Measurements from ENCODE around the gene SEMA7A. TPM values are rescaled to one million over a fixed set of nuclear protein-coding genes. Genes with fewer than 3 reads are reported as not detected.

Gene SEMA7A
- total RNA-seq, 4 donors from 2014 or later, result 0.29 to 16.9 (median 4.5) TPM; not detected in 1

DNA sequence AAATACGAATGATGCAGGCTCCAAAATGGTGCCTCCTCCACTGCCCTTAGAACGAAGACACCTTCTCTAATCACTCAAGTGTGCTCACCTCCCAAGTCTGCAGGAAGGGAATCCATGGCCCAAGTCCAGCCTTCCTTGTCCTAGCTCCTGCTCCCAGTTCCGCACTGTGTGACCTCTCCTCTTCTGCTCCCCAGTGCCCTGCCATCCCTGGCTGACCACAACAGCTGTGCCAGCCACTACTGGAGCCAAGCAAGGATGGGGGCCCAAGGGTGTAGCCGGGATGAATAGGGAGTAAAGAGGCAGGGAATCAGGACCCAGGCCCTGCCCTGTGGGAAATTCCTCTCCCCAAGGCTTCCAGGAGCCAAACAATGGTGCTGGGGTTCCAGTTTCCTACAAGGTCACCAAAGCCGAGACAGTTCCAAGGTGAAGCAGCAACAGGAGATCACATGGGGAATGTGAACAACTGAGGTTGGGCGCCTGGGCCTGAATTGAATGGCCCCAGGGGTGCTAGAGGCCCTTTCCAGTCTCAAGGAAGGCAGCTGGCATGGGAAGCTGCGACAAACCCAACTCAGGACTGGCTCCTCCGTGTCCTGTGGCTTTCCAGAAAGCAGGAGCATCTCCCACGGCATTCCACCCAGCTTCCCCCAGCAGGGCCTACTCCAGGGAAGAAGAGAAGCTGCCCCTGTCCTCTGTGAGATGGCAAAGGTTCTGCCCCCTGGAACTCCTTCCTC is 20.2 kb downstream of the SEMA7A start:
- H3K36me3 ChIP-seq, result no peaks in the 10 kb centered on the region
- intact Hi-C loops (cut with DNase I; ENCODE audit: low total_unique reads), result no loop called here
- H3K4me3 ChIP-seq, result no peak overlapping the region
- TF ChIP-seq, protein P1, sequence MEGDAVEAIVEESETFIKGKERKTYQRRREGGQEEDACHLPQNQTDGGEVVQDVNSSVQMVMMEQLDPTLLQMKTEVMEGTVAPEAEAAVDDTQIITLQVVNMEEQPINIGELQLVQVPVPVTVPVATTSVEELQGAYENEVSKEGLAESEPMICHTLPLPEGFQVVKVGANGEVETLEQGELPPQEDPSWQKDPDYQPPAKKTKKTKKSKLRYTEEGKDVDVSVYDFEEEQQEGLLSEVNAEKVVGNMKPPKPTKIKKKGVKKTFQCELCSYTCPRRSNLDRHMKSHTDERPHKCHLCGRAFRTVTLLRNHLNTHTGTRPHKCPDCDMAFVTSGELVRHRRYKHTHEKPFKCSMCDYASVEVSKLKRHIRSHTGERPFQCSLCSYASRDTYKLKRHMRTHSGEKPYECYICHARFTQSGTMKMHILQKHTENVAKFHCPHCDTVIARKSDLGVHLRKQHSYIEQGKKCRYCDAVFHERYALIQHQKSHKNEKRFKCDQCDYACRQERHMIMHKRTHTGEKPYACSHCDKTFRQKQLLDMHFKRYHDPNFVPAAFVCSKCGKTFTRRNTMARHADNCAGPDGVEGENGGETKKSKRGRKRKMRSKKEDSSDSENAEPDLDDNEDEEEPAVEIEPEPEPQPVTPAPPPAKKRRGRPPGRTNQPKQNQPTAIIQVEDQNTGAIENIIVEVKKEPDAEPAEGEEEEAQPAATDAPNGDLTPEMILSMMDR (IDR thresholded peaks at IDR 0.05), result no peak
- TF ChIP-seq POLR2A (IDR thresholded peaks at IDR 0.05), result no peak
- no peaks in the 10 kb centered on the region for H3K4me1 ChIP-seq
- no peaks in the 10 kb centered on the region for H3K9me3 ChIP-seq
- DNase-seq, result no peak
- H3K27ac ChIP-seq, result no peak overlapping the region
- H3K27me3 ChIP-seq, result no peaks in the 10 kb centered on the region

DNA sequence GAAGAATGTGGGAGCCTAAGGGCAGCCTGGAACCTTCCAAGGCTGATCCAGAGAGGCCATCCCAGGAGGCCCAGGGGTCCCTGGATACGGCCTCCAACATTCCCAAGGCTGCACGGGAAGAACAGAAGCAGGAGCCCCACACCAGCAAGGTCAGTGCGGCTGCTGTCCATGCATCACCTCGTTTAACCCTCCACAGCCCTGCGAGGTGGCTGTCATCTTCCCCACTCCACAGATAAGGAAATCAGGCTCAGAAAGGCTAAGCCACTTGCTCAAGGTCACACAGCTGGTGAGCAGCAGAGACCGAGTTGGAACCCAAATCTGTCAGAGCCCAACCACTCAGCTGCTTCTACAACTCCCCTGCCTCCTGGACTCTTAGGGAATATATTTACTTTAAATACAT is 21.6 kb downstream of the SEMA7A start:
- no peaks in the 10 kb centered on the region for H3K27me3 ChIP-seq
- H3K27ac ChIP-seq, result no peak overlapping the region
- no peak overlapping the region for H3K4me3 ChIP-seq
- H3K4me1 ChIP-seq, result no peaks in the 10 kb centered on the region
- intact Hi-C loops (cut with DNase I; ENCODE audit: low total_unique reads), result no loop called here
- H3K36me3 ChIP-seq, result no peaks in the 10 kb centered on the region
- DNase-seq, result no peak
- no peak for TF ChIP-seq POLR2A (IDR thresholded peaks at IDR 0.05)
- TF ChIP-seq, protein P1 (IDR thresholded peaks at IDR 0.05), result no peak
- H3K9me3 ChIP-seq, result no peaks in the 10 kb centered on the region

DNA sequence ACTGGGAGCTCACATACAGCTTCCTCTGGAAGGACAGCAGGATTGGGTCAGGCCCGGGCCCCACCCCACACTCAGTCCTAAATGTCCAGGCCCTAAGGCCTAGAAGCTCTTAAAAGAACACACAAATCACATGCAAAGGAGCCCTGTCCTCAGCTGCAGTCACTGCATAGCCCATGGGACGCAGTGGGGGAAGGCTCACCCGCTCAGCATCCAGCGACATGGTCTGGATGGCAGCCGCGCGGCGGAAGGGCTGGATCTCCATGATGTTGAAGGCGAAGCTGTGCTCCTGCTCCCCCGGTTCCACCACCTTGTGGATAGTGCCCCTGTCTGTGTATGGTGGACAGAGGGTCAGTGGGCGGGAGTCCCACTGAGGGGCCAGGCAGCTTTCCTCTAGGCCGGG is 22.1 kb downstream of the SEMA7A start:
- H3K36me3 ChIP-seq, result no peaks in the 10 kb centered on the region
- no peaks in the 10 kb centered on the region for H3K27me3 ChIP-seq
- intact Hi-C loops (cut with DNase I; ENCODE audit: low total_unique reads), result no loop called here
- no peak for DNase-seq
- no peaks in the 10 kb centered on the region for H3K9me3 ChIP-seq
- no peak overlapping the region for H3K4me3 ChIP-seq
- no peak overlapping the region for H3K27ac ChIP-seq
- TF ChIP-seq, protein P1 (IDR thresholded peaks at IDR 0.05), result no peak
- TF ChIP-seq POLR2A (IDR thresholded peaks at IDR 0.05), result no peak
- H3K4me1 ChIP-seq, result no peaks in the 10 kb centered on the region

DNA sequence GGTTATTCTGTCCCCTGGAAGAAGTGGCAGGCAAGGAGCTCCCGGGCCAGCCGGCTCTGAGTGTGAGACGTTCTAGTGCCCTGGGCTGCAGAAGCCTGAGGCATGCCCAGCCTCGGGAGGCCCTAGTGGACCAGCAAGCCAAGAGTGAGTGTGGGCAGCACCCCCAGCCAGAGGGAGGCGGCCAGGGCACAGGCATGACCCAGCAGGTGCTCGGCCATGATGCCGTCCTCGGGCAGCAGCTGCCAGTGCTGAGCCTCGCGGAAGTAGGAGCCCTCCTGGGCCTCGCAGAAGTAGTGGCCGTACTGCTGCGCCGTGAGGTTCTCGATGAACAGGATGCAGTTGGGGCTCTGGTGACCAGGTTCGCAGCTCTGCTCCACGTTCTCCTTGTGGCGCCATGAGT is 23.3 kb downstream of the SEMA7A start:
- intact Hi-C loops (cut with DNase I; ENCODE audit: low total_unique reads), result no loop called here
- no peak overlapping the region for H3K4me3 ChIP-seq
- no peak for DNase-seq
- H3K36me3 ChIP-seq, result no peaks in the 10 kb centered on the region
- H3K4me1 ChIP-seq, result no peaks in the 10 kb centered on the region
- no peak overlapping the region for H3K27ac ChIP-seq
- H3K27me3 ChIP-seq, result no peaks in the 10 kb centered on the region
- TF ChIP-seq, protein P1 (IDR thresholded peaks at IDR 0.05), result no peak
- TF ChIP-seq POLR2A (IDR thresholded peaks at IDR 0.05), result no peak
- H3K9me3 ChIP-seq, result no peaks in the 10 kb centered on the region

DNA sequence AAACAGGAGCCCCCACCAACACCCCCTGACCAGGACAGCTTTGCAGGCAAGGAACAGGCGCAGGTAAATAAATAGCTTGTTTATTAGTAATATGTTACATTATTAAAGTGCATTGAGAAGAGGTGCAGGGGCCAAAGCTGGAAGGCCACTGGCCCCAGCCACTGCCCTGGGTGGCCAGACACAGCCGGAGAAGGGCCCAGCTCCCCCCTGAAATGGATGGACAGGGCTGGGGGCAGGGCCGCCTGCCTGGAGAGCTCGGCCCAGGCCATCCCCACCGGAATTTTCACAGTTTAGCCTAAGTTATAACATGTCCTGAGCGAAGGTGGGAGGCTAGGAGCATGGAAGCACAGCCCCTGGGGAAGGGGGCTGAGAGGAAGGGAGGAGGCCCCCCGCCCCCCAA is 24.5 kb downstream of the SEMA7A start:
- Histone ChIP-seq H3K27ac (no peak overlapping the region), H3K4me3 (no peak overlapping the region), H3K27me3 (no peaks in the 10 kb centered on the region), H3K9me3 (no peaks in the 10 kb centered on the region), H3K36me3 (no peaks in the 10 kb centered on the region), H3K4me1 (no peaks in the 10 kb centered on the region)
- TF ChIP-seq POLR2A (IDR thresholded peaks at IDR 0.05), result no peak
- TF ChIP-seq, protein P1 (IDR thresholded peaks at IDR 0.05), result no peak
- intact Hi-C loops (cut with DNase I; ENCODE audit: low total_unique reads), result no loop called here
- DNase-seq, result no peak

Measured in uterus (tissue), 4 donors.